ENCODE measurements around the gene FAM174B. TPM values are rescaled to one million over a fixed set of nuclear protein-coding genes. Genes with fewer than 3 reads are reported as not detected.

Gene FAM174B
- total and polyA plus RNA-seq, 2 donors from 2014 or later = 9.8 to 13.8 TPM

GRCh38 chr15:92653836-92654539, 1.6 kb downstream of the FAM174B start:
- Histone ChIP-seq H3K4me1 (ENCODE audit: control insufficient read depth in 2 of 3, insufficient read depth in 2 of 3, low read depth in 1 of 3, low read length in 3 of 3) (peaks cover 0 to 9% (median 2%) of the 10 kb centered on the region in 3 donors), H3K27me3 (ENCODE audit: control insufficient read depth, insufficient read depth, low read length) (no peaks in the 10 kb centered on the region), H3K36me3 (ENCODE audit: control insufficient read depth in 2 of 3, insufficient read depth in 3 of 3, low read length in 3 of 3) (no peaks in the 10 kb centered on the region), H3K9ac (ENCODE audit: low read length in 3 of 3) (no peak overlapping the region), H3K9me3 (ENCODE audit: control insufficient read depth in 2 of 3, insufficient read depth in 1 of 3, low read length in 3 of 3) (no peaks in the 10 kb centered on the region), H3K27ac (ENCODE audit: low read depth in 2 of 2, low read length in 2 of 2) (no peak overlapping the region), H3K4me3 (ENCODE audit: low read length in 3 of 3) (no peak overlapping the region)
- no peak for TF ChIP-seq CTCF (IDR thresholded peaks at IDR 0.05; ENCODE audit: borderline replicate concordance, extremely low read depth, insufficient read depth)
- intact Hi-C loops (cut with DNase I) = no loop called here
- DNase-seq = peak in 4 of 5 donors; percentile 77 to 87 (median 81)
- FAIRE-seq = no peak

- Histone ChIP-seq H3K27me3 (ENCODE audit: control insufficient read depth, insufficient read depth, low read length) (no peaks in the 10 kb centered on the region), H3K27ac (ENCODE audit: low read depth in 2 of 2, low read length in 2 of 2) (no peak overlapping the region), H3K9ac (ENCODE audit: low read length in 3 of 3) (no peak overlapping the region), H3K36me3 (ENCODE audit: control insufficient read depth in 2 of 3, insufficient read depth in 3 of 3, low read length in 3 of 3) (no peaks in the 10 kb centered on the region), H3K4me3 (ENCODE audit: low read length in 3 of 3) (no peak overlapping the region), H3K4me1 (ENCODE audit: control insufficient read depth in 2 of 3, insufficient read depth in 2 of 3, low read depth in 1 of 3, low read length in 3 of 3) (peaks cover 0 to 9% (median 2%) of the 10 kb centered on the region in 3 donors), H3K9me3 (ENCODE audit: control insufficient read depth in 2 of 3, insufficient read depth in 1 of 3, low read length in 3 of 3) (no peaks in the 10 kb centered on the region)
- peak in 1 of 5 donors; percentile 22 for DNase-seq
- intact Hi-C loops (cut with DNase I) = no loop called here
- no peak for TF ChIP-seq CTCF (IDR thresholded peaks at IDR 0.05; ENCODE audit: borderline replicate concordance, extremely low read depth, insufficient read depth)
- no peak for FAIRE-seq
These were observed 2.2 kb downstream of the FAM174B start for GRCh38 chr15:92653366-92653765.

GRCh38 chr15:92652576-92652966, 3.0 kb downstream of the FAM174B start:
- intact Hi-C loops (cut with DNase I) = no loop called here
- H3K9ac ChIP-seq (ENCODE audit: low read length in 3 of 3) = no peak overlapping the region
- H3K36me3 ChIP-seq (ENCODE audit: control insufficient read depth in 2 of 3, insufficient read depth in 3 of 3, low read length in 3 of 3) = no peaks in the 10 kb centered on the region
- no peaks in the 10 kb centered on the region for H3K9me3 ChIP-seq (ENCODE audit: control insufficient read depth in 2 of 3, insufficient read depth in 1 of 3, low read length in 3 of 3)
- H3K4me1 ChIP-seq (ENCODE audit: control insufficient read depth in 2 of 3, insufficient read depth in 2 of 3, low read depth in 1 of 3, low read length in 3 of 3) = peaks cover 0 to 9% (median 2%) of the 10 kb centered on the region in 3 donors
- no peak for TF ChIP-seq CTCF (IDR thresholded peaks at IDR 0.05; ENCODE audit: borderline replicate concordance, extremely low read depth, insufficient read depth)
- H3K27ac ChIP-seq (ENCODE audit: low read depth in 2 of 2, low read length in 2 of 2) = no peak overlapping the region
- H3K4me3 ChIP-seq (ENCODE audit: low read length in 3 of 3) = no peak overlapping the region
- H3K27me3 ChIP-seq (ENCODE audit: control insufficient read depth, insufficient read depth, low read length) = no peaks in the 10 kb centered on the region
- DNase-seq (no peak), FAIRE-seq (no peak)
